Suprapubic skin (tissue), 4 donors: ENCODE measurements around the gene SYCE3. TPM values are rescaled to one million over a fixed set of nuclear protein-coding genes. Genes with fewer than 3 reads are reported as not detected.
"Not testable (repeated sequence)": the region's sequence is repeated elsewhere in the genome, so short reads cannot be mapped to it uniquely, and the experiment has no call there.

Source experiments
- DNase-seq, 2 donors: peaks; one replicate each; pipeline ENCODE4 v3.0.0-alpha.2; 2019; ENCODE audit warnings: low spot score in 2 of 2
- H3K27ac ChIP-seq: fragments of 200-600 bp; sonication (generic); one replicate; pipeline ENCODE4 v1.5.1; 2019
- H3K27me3 ChIP-seq: fragments of 200-600 bp; sonication (generic); one replicate; pipeline ENCODE4 v1.5.1; 2019
- H3K36me3 ChIP-seq: fragments of 200-600 bp; sonication (generic); one replicate; pipeline ENCODE4 v1.5.1; 2019
- H3K4me1 ChIP-seq: fragments of 200-600 bp; sonication (generic); one replicate; pipeline ENCODE4 v1.5.1; 2019
- H3K4me3 ChIP-seq: fragments of 200-600 bp; sonication (generic); one replicate; pipeline ENCODE4 v1.5.1; 2019; ENCODE audit warnings: mild to moderate bottlenecking
- H3K9me3 ChIP-seq: fragments of 200-600 bp; sonication (generic); one replicate; pipeline ENCODE4 v1.5.1; 2019
- CTCF ChIP-seq, 2 donors: fragments of 200-600 bp in 1 of 2; fragments of 450-650 bp in 1 of 2; sonication (generic) in 1 of 2; IDR thresholded peaks; one replicate each; pipeline ENCODE4 v1.5.1; 2016 to 2019; ENCODE audit warnings: antibody characterized with exemption in 2 of 2, mild to moderate bottlenecking in 1 of 2, moderate library complexity in 1 of 2
- EP300 ChIP-seq: sonication (generic); formaldehyde crosslinking; IDR thresholded peaks from one replicate; pipeline ENCODE4 v1.6.1; 2017; ENCODE audit warnings: antibody characterized with exemption
- POLR2A ChIP-seq, 2 donors: fragments of 450-650 bp; IDR thresholded peaks; one replicate each; pipeline ENCODE4 v1.6.1; 2017; ENCODE audit warnings: antibody characterized with exemption in 2 of 2, mild to moderate bottlenecking in 2 of 2, moderate library complexity in 2 of 2
- POLR2AphosphoS5 ChIP-seq, 3 donors: sonication (generic); formaldehyde crosslinking; IDR thresholded peaks; one replicate each; pipeline ENCODE4 v1.6.1; 2017; ENCODE audit warnings: antibody characterized with exemption in 3 of 3
- WGBS: methylation state at CpG from one replicate; pipeline ENCODE4 v1.1.5; 2018; 5-methylcytosine and 5-hydroxymethylcytosine counted together
- total RNA-seq, 4 donors: library from RNA; depleted of rRNA; stranded (reverse); fragments of >200 nt; gene quantifications; one replicate each; pipeline ENCODE4 v1.1.0, GENCODE V29; 2016

SYCE3 gene
- total RNA-seq, 4 donors from 2014 or later = not detected

DNA sequence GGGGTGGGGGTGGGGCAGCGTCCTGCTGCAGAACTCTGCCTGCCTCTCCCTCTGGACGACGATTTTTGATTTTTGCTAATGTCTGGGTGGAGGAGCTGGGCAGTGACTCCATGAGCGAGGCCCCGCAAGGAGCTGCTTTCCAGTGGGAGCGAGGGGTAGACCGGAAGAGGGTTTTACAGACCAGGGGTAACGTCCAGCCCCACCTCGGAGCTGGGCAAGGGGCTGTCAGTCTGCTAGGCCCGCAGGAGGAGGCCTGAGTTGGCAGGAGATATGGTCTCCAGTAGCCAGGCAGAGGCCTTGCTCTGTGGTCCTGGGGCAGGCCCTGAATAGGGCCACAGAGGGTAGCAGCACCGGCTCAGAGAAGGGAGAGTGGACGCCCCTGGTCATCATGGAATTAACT, 46.9 kb upstream of the SYCE3 start:
- Histone ChIP-seq H3K4me1 (peaks cover 17% of the 10 kb centered on the region), H3K27ac (no peak overlapping the region), H3K9me3 (no peaks in the 10 kb centered on the region), H3K36me3 (no peaks in the 10 kb centered on the region), H3K4me3 (no peak overlapping the region), H3K27me3 (peaks cover 52% of the 10 kb centered on the region)
- 91% methylated on average over 11 of the region's 12 CpGs for WGBS
- TF ChIP-seq POLR2A (IDR thresholded peaks at IDR 0.05) = no peak
- TF ChIP-seq POLR2AphosphoS5 (IDR thresholded peaks at IDR 0.05) = no peak
- no peak for TF ChIP-seq EP300
- TF ChIP-seq CTCF (IDR thresholded peaks at IDR 0.05) = no peak
- DNase-seq = no peak

- 92% methylated on average over 10 of the region's 10 CpGs for WGBS
- Histone ChIP-seq H3K27me3 (peaks cover 58% of the 10 kb centered on the region), H3K4me3 (no peak overlapping the region), H3K9me3 (no peaks in the 10 kb centered on the region), H3K36me3 (no peaks in the 10 kb centered on the region), H3K4me1 (peaks cover 19% of the 10 kb centered on the region), H3K27ac (no peak overlapping the region)
- DNase-seq = no peak
- TF ChIP-seq POLR2AphosphoS5 (IDR thresholded peaks at IDR 0.05) (no peak), EP300 (no peak), CTCF (IDR thresholded peaks at IDR 0.05) (no peak), POLR2A (IDR thresholded peaks at IDR 0.05) (no peak)
These were observed 46.3 kb upstream of the SYCE3 start for GRCh38 chr22:50608996-50609395.

- H3K27ac ChIP-seq, H3K4me3 ChIP-seq, DNase-seq, H3K9me3 ChIP-seq, H3K36me3 ChIP-seq: not testable (repeated sequence)
- H3K27me3 ChIP-seq = peaks cover 66% of the 10 kb centered on the region
- WGBS = 87% methylated on average over 35 of the region's 39 CpGs
- peaks cover 13% of the 10 kb centered on the region for H3K4me1 ChIP-seq
These were observed 45.5 kb upstream of the SYCE3 start for GRCh38 chr22:50608058-50608840.

GRCh38 chr22:50607659-50608020, 44.9 kb upstream of the SYCE3 start:
- TF ChIP-seq CTCF (IDR thresholded peaks at IDR 0.05) (no peak), POLR2A (IDR thresholded peaks at IDR 0.05) (no peak), EP300 (no peak), POLR2AphosphoS5 (IDR thresholded peaks at IDR 0.05) (no peak)
- no peaks in the 10 kb centered on the region for H3K9me3 ChIP-seq
- H3K27me3 ChIP-seq = peaks cover 68% of the 10 kb centered on the region
- no peaks in the 10 kb centered on the region for H3K36me3 ChIP-seq
- H3K4me1 ChIP-seq = peaks cover 7% of the 10 kb centered on the region
- 71% methylated on average over 6 of the region's 6 CpGs for WGBS
- H3K4me3 ChIP-seq = no peak overlapping the region
- no peak for DNase-seq
- H3K27ac ChIP-seq = no peak overlapping the region

- 82% methylated on average over 13 of the region's 18 CpGs for WGBS
- no peaks in the 10 kb centered on the region for H3K36me3 ChIP-seq
- no peak overlapping the region for H3K27ac ChIP-seq
- no peak for TF ChIP-seq POLR2AphosphoS5 (IDR thresholded peaks at IDR 0.05)
- no peak for TF ChIP-seq CTCF (IDR thresholded peaks at IDR 0.05)
- TF ChIP-seq POLR2A (IDR thresholded peaks at IDR 0.05) = no peak
- TF ChIP-seq EP300 = no peak
- no peak overlapping the region for H3K4me3 ChIP-seq
- H3K4me1 ChIP-seq = peaks cover 5% of the 10 kb centered on the region
- H3K27me3 ChIP-seq = peaks cover 67% of the 10 kb centered on the region
- no peak for DNase-seq
- no peaks in the 10 kb centered on the region for H3K9me3 ChIP-seq
These were observed 44.4 kb upstream of the SYCE3 start for GRCh38 chr22:50606946-50607658.
